KOPT-K1 (cell line): ENCODE results near the gene FBXL5.

ENCODE experiments used
- H3K27ac ChIP-seq: fragments of 200-600 bp; sonication (generic); 2 replicates; pipeline ENCODE4 v1.5.1; 2016; ENCODE audit warnings: antibody characterized with exemption, mild to moderate bottlenecking, low read depth, low read length; ENCODE audit not compliant: poor library complexity, severe bottlenecking
- H3K36me3 ChIP-seq: fragments of 200-600 bp; sonication (generic); 2 replicates; pipeline ENCODE4 v1.5.1; 2017; ENCODE audit warnings: antibody characterized with exemption, mild to moderate bottlenecking, low read length, moderate library complexity; ENCODE audit not compliant: insufficient read depth
- H3K9me3 ChIP-seq: fragments of 200-600 bp; sonication (generic); 2 replicates; pipeline ENCODE4 v1.5.1; 2017; ENCODE audit warnings: antibody characterized with exemption, low read length, mild to moderate bottlenecking; ENCODE audit not compliant: insufficient read depth, poor library complexity, severe bottlenecking

FBXL5 gene

DNA sequence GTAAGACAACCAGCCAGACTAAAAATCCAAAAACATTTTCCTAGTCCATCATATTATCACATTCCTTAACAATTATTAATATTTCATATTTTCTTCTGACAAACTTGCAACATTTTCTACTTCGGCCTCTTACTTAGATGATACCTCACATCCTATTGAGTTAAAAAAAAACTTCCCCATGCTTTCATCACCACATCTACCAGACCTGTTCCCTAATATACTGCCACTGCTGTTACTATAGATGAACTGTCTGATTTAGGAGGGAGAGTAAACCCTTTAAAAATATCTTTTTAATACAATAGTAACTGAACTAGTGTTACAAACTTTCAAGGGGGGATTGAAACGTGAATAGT is 28.0 kb upstream of the FBXL5 start:
- no peaks in the 10 kb centered on the region for H3K9me3 ChIP-seq
- peaks cover 37% of the 10 kb centered on the region for H3K36me3 ChIP-seq
- no peak overlapping the region for H3K27ac ChIP-seq

DNA sequence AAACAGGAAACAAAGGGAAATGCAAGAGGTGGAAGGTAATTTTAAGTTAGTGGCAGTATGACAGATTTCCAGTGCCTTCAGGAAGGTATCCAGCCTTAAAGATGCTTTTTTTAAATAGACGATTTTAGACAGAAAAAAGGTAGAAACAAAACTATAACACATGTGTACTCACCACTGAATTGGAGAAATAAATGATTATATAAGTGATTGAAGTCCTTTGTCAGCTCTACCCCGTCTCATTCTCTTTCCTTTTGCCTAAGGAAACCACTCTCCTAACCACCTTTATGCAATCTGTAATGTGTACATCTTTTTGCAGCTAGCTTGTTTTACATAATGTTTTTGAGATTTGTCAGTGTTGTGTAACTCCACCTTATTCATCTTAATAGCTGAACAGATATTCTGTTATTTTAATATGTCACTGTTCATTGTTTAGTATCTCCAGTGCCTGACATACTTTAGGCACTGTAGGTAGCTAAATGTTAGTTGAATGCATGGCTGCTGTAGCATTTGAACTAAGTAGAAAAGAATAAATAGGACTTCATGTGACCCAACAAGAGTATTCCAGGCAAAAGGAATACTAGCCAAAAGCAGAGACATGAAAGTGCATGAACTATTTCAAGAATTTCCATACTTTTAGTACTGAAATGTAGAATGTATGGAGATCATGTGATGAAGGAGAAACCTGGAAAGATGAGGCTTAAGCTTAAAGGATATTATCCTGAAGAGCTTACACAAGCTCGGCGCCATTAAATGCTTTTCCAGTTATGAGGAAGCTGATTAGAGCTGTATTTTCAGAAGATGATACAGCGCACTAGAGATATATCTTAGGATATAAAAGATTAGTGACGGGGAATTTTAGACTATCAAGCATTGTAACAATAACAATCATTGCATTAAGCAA is 27.3 kb upstream of the FBXL5 start:
- Histone ChIP-seq H3K9me3 (no peaks in the 10 kb centered on the region), H3K36me3 (peaks cover 34% of the 10 kb centered on the region), H3K27ac (peak overlapping the region; percentile 90)

DNA sequence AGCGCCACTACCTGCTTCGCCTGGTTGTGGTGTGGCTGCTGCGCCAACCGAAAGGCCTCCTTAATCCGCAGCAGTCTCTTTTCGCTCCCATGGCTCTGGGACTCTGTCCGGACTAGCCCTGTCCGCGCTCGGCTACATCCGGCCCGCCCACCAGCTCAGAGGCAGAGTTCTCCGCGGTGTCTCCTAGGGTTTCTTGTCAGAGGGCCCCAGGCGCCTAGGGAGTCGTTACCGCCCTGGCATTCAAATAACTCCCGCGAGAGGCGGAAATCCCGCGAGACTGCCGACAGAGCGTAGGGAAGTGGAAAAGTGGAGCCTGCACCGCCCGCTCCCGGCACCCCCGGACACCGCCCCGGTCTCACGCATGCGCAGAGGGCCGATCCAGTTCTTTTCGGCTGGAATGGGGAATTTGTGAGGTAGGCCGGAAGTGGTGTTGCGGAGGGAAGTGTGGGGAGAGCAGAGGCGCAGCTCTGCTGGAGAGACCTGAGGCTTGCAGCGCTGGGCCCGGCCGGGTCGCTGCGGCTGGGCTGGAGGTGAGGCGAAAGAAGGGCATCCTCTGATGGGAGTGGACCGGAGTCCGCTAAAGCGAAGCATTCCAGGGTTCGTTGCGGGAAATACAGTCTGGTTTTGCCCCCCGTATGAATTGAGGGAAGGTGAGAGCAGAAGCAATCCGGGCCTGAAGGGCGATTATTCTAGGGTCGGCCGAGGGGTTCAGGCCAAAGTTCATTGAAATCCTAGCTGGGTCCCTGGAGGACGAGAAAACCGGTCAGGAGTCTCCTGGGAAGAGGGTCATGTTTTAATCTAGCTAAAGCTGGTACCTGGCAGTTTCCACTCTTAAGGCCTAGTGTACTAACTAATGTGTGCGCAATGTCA is 26.4 kb upstream of the FBXL5 start, which contains the start of gene FAM200B:
TSS of gene FAM200B (plus strand) at position 456 of the 870 bp plus-strand sequence. CDS start 5,151 bp downstream, outside the sequence.
- H3K36me3 ChIP-seq, result peaks cover 28% of the 10 kb centered on the region

DNA sequence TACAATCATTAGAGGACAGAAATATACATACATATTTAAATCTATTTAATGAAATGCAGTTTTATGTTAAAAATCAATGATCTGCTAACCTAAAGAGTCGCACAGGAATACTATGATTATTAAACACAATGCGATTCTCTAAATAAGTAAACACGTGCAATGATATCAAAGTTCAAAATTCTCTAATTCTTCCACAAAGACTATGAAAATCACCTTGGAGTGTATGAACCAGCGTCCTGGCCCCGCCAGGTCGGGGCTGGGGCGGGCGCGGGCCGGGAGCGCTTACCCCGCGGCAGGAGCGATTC is 25.9 kb upstream of the FBXL5 start:
- no peaks in the 10 kb centered on the region for H3K9me3 ChIP-seq
- peak overlapping the region; percentile 90 for H3K27ac ChIP-seq
- peaks cover 22% of the 10 kb centered on the region for H3K36me3 ChIP-seq

More for the DNA sequence above, 26.4 kb upstream of the FBXL5 start, which contains the start of gene FAM200B:
- no peaks in the 10 kb centered on the region for H3K9me3 ChIP-seq
- peak within 1 kb of the TSS; percentile 90 for H3K27ac ChIP-seq

DNA sequence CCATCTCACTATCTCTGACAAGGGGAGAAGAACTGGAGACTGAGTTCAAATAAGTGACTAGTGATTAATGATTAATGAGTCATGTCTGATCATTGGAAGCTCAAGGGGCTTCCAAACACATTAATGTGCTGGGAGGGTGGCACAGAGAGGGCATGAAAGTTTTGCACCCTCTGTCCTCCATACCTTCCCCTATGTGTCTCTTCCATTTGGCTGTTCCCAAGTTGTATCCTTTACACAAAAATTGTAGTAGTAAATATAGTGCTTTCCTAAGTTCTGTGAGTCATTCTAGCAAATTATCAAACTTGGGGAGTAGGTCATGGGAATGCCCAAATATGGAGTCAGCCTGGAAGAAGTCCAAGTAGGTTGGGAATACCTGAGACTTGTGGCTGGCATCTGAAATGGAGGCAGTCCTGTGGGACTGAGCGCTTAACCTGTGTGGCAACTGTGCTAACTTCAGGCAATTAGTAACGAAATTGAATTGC is 22.4 kb upstream of the FBXL5 start:
- H3K27ac ChIP-seq, result no peak overlapping the region
- H3K36me3 ChIP-seq, result peaks cover 7% of the 10 kb centered on the region
- H3K9me3 ChIP-seq, result no peaks in the 10 kb centered on the region

DNA sequence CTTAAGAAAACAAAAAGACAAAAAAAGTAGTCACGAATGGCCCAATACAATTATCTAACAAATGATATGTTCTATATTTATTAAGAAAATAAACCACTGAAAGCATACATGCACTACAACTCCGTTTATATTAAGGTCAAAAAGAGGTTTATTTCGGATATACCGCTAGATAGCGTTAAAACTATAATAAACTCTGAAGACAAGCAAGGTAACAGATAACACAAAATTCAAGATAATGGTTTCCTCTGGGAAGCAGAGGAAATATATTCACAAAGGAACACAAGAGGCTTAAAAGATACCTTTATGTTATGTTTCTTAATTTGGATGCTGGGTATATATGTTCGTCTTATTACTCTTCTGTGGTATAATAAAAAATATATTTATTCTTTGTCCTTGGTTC is 21.7 kb upstream of the FBXL5 start:
- Histone ChIP-seq H3K9me3 (no peaks in the 10 kb centered on the region), H3K36me3 (peaks cover 11% of the 10 kb centered on the region), H3K27ac (no peak overlapping the region)

DNA sequence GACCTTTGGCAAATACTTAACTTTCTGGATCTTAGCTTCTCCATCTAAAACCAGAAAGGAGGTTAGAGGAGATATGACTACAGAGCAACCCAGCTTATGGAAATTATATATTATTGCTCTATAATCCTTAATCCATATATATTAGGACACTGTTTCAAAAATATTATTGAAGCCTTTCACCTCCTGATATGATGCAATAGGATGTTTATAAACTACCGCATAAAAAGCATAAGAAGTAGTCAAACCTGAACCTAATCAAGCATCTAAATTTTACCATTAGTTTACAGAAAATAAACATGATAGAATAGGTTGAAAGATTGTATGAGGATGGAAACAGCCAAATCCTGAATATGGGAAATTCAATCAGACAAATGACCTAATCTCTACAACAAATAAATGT is 20.9 kb upstream of the FBXL5 start:
- no peak overlapping the region for H3K27ac ChIP-seq
- peaks cover 20% of the 10 kb centered on the region for H3K36me3 ChIP-seq

DNA sequence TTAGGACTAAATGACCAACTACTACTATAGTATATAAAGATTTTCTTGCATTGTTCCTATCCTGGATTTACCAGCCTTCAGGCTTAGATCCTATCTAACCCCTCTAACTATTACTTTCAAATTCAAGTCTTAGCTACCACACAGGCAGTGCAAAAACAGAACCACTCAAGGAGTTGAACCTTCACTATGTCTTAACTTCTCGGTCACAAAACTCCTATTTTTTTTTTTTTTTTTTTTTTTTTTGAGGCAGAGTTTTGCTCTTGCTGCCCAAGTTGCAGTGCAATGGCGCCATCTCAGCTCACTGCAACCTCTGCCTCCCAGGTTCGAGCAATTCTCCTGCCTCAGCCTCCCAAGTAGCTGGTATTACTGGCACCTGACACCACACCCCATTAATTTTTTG is 20.2 kb upstream of the FBXL5 start:
- H3K9me3 ChIP-seq, result no peaks in the 10 kb centered on the region
- H3K36me3 ChIP-seq, result peaks cover 23% of the 10 kb centered on the region
- H3K27ac ChIP-seq, result no peak overlapping the region

More for the DNA sequence above, 20.9 kb upstream of the FBXL5 start:
- no peaks in the 10 kb centered on the region for H3K9me3 ChIP-seq

DNA sequence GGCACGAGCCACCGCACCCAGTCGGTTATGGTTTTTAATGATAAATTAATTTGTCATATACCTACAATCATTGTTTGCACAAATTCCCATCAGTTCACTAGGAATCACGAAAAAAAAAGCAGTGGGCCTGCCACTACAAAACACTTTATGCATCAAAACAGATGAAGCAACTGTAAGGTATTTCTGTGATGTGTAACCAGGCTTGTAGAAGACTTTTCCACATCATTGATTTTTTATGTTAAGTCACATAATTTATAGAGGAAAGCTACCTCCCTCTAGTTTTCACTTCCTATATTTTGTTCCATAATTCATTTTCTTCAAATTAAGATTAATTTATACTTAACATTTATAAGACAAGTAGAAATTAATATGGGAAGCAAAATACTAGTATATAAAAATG is 19.8 kb upstream of the FBXL5 start:
- H3K27ac ChIP-seq, result no peak overlapping the region
- peaks cover 23% of the 10 kb centered on the region for H3K36me3 ChIP-seq

DNA sequence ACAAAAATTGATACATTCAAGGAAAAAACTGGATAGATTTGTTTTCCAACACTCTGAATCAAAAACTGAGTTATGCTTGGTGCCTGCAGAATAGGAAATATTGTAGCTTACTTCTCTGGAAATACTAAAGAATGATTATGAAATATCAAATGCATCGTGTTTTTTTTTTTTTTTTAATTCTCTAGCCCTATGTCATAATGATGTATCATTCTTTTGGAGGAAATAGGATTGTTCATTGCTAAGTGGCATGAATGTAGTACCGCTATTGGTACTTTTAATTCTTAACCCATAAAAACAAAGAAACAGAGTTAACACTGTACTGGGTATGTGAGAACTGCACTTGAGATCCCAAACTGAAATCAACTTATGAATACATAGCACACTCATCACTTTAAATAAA is 18.9 kb upstream of the FBXL5 start:
- peaks cover 23% of the 10 kb centered on the region for H3K36me3 ChIP-seq
- H3K9me3 ChIP-seq, result no peaks in the 10 kb centered on the region
- H3K27ac ChIP-seq, result no peak overlapping the region

More for the DNA sequence above, 19.8 kb upstream of the FBXL5 start:
- no peaks in the 10 kb centered on the region for H3K9me3 ChIP-seq

DNA sequence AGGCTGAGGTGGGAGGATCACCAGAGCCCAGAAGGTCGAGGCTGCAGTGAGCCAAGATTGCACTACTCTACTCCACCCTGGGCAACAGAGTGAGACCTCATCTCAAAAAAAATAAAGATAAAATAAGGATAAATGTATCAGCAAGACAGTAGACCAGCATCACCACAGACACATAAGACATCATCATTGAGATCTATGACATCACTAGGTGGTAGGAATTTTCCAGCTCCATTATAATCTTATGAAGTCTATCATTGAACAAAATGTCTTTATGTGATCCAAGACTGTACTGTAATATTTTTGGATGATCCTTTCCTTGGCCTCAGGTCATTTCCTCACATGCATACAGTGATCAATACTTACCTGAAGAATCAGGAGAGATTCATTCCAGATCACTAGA is 18.2 kb upstream of the FBXL5 start:
- H3K27ac ChIP-seq, result no peak overlapping the region
- H3K36me3 ChIP-seq, result peaks cover 23% of the 10 kb centered on the region
- H3K9me3 ChIP-seq, result no peaks in the 10 kb centered on the region

DNA sequence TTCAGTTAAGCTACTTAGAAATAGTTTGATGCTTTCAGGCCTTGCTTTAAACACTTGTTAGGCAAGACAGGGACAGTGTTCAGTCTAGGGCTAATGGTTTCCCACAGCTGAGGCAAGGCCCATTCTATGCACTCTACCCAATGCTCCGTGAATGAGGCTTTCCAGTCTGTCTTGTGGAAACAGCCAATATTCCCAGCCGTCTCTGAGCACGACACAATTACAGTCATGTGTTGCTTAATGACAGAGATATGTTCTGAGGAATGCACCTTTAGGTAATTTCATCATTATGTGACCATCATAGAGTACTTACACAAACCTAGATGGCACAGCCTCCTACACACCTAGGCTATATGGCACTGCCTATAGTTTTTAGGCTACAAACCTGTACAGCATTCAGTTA is 16.9 kb upstream of the FBXL5 start:
- Histone ChIP-seq H3K36me3 (peaks cover 28% of the 10 kb centered on the region), H3K9me3 (no peaks in the 10 kb centered on the region), H3K27ac (no peak overlapping the region)

DNA sequence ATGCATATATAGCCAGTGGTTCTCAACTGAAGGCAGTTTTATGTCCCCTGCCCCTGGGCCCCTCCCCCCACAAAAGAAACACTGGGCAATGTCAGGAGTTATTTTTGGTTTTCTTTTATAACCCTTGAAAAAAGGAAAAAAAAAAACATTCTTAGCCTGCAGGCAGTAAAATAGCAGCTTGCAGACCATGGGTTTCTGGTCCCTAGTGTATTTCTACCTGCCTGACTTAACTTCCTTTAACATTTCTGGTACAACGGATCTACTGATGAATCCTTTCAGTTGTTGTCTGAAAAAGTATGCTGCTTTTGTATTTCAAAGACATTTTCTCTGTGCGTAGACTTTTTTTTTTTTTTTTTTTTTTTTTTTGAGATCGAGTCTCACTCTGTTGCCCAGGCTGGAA is 15.4 kb upstream of the FBXL5 start:
- Histone ChIP-seq H3K27ac (no peak overlapping the region), H3K36me3 (peaks cover 43% of the 10 kb centered on the region), H3K9me3 (no peaks in the 10 kb centered on the region)

DNA sequence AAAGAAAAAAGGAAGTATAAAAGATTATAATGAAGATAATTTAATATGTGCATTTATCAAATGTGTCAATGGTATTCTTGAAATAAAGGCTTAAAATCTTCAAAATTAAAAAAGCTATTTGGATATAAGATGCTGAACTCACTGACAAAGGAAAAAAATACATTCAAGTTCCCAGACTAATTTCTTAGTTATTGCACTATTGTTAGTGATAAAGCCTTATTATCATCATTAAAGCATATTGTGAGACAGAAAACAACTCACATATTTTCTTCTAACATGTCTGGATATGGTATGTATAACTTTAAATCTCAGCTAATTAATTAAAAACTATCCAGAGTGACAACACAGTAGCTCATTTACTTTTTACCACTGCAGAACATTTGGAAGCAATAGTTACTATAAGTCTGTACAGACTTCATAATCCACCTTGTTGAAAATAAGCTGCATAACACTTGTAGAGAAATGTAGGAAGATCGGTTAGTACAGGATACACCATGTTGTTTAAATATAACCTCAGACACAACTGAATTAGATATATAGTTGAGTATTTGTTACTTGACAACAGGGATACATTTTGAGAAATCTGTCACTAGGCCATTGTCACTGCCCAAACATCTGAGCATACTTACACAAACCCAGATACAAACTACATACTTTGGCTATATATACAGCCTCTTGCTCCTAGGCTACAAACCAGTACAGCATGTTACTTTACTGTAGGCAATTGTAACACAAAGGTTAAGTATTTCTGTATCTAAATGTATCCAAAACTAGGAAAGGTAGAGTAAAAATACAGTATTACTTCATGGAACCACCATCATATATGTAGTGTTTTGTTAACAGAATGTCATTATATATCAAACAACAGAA is 13.6 kb upstream of the FBXL5 start:
- H3K27ac ChIP-seq, result no peak overlapping the region
- H3K36me3 ChIP-seq, result peaks cover 44% of the 10 kb centered on the region

More for the DNA sequence above, 13.6 kb upstream of the FBXL5 start:
- H3K9me3 ChIP-seq, result no peaks in the 10 kb centered on the region
